ENCODE measurements around the gene FGD3.

Gene FGD3

GRCh38 chr9:92960561-92961290 lies 13.4 kb downstream of the FGD3 start:
- DNase-seq, result no peak

- peak; percentile 27 for DNase-seq
Measured at GRCh38 chr9:92961627-92962302, 14.4 kb downstream of the FGD3 start.

GRCh38 chr9:92962303-92962649 lies 15.0 kb downstream of the FGD3 start:
- no peak for DNase-seq

- DNase-seq, result no peak
Measured at GRCh38 chr9:92962846-92963245, 15.5 kb downstream of the FGD3 start.

GRCh38 chr9:92963831-92964606 lies 16.7 kb downstream of the FGD3 start:
- DNase-seq, result peak; percentile 71

GRCh38 chr9:92964607-92965060 lies 17.3 kb downstream of the FGD3 start:
- no peak for DNase-seq

- no peak for DNase-seq
Measured at GRCh38 chr9:92965061-92965758, 17.9 kb downstream of the FGD3 start.

GRCh38 chr9:92965759-92966517 lies 18.6 kb downstream of the FGD3 start:
- no peak for DNase-seq

- DNase-seq, result no peak
Measured at GRCh38 chr9:92966518-92966800, 19.1 kb downstream of the FGD3 start.

GRCh38 chr9:92968081-92968480 lies 20.8 kb downstream of the FGD3 start:
- no peak for DNase-seq

- DNase-seq, result no peak
Measured at GRCh38 chr9:92969516-92970466, 22.5 kb downstream of the FGD3 start.

GRCh38 chr9:92970467-92970923 lies 23.2 kb downstream of the FGD3 start:
- DNase-seq, result no peak

GRCh38 chr9:92971121-92971520 lies 23.8 kb downstream of the FGD3 start:
- DNase-seq, result no peak

- DNase-seq, result no peak
Measured at GRCh38 chr9:92971776-92972175, 24.5 kb downstream of the FGD3 start.

- no peak for DNase-seq
Measured at GRCh38 chr9:92973700-92974099, 26.4 kb downstream of the FGD3 start.

GRCh38 chr9:92974161-92974661 lies 26.9 kb downstream of the FGD3 start:
- no peak for DNase-seq

- DNase-seq, result no peak
Measured at GRCh38 chr9:92974761-92975755, 27.7 kb downstream of the FGD3 start.

- no peak for DNase-seq
Measured at GRCh38 chr9:92976431-92976830, 29.1 kb downstream of the FGD3 start.

- DNase-seq, result no peak
Measured at GRCh38 chr9:92977279-92977678, 30.0 kb downstream of the FGD3 start.

- no peak for DNase-seq
Measured at GRCh38 chr9:92978345-92978875, 31.1 kb downstream of the FGD3 start.
